Type B pancreatic cell (in vitro differentiated cells): ENCODE measurements around the gene HM13. TPM values are rescaled to one million over a fixed set of nuclear protein-coding genes. Genes with fewer than 3 reads are reported as not detected.

Experiments used
- DNase-seq: peaks from one replicate; pipeline ENCODE4 v3.0.0; 2021; ENCODE audit warnings: mixed read lengths; ENCODE audit not compliant: unreplicated experiment; ENCODE audit errors: extremely low spot score
- H3K27ac Mint-ChIP-seq: 2 replicates; pipeline ENCODE4 v1.8.0; 2021; ENCODE audit warnings: mild to moderate bottlenecking, mixed read lengths
- H3K27me3 Mint-ChIP-seq: 2 replicates; pipeline ENCODE4 v1.8.0; 2021; ENCODE audit warnings: mixed read lengths
- H3K36me3 Mint-ChIP-seq: 2 replicates; pipeline ENCODE4 v1.8.0; 2021; ENCODE audit warnings: mixed read lengths
- H3K4me1 Mint-ChIP-seq: one replicate; pipeline ENCODE4 v1.8.0; 2021; ENCODE audit warnings: mixed read lengths; ENCODE audit not compliant: unreplicated experiment
- H3K4me3 Mint-ChIP-seq: 2 replicates; pipeline ENCODE4 v1.8.0; 2021; ENCODE audit warnings: mild to moderate bottlenecking, mixed read lengths
- H3K9me3 Mint-ChIP-seq: 2 replicates; pipeline ENCODE4 v1.8.0; 2021; ENCODE audit warnings: mixed read lengths
- CTCF ChIP-seq: fragments of 200-600 bp; sonication (generic); conservative IDR thresholded peaks from 2 replicates; pipeline ENCODE4 v1.5.0; 2021; ENCODE audit warnings: antibody characterized with exemption, mild to moderate bottlenecking
- total RNA-seq: library from RNA; stranded (reverse); gene quantifications from 2 replicates; pipeline ENCODE4 v1.2.1, GENCODE V29; 2021; ENCODE audit warnings: low replicate concordance

Gene HM13
- total RNA-seq, 1 donor from 2014 or later, result 246 TPM

GRCh38 chr20:31547720-31548298 lies 33.6 kb downstream of the HM13 start:
- no peak for DNase-seq
- Mint-ChIP-seq H3K36me3 (peaks cover 38% of the 10 kb centered on the region), H3K9me3 (no peaks in the 10 kb centered on the region), H3K27me3 (no peaks in the 10 kb centered on the region), H3K4me1 (peaks cover 15% of the 10 kb centered on the region), H3K4me3 (peak overlapping the region; percentile 96), H3K27ac (peak overlapping the region; percentile 99)
- TF ChIP-seq CTCF, result no peak

DNA sequence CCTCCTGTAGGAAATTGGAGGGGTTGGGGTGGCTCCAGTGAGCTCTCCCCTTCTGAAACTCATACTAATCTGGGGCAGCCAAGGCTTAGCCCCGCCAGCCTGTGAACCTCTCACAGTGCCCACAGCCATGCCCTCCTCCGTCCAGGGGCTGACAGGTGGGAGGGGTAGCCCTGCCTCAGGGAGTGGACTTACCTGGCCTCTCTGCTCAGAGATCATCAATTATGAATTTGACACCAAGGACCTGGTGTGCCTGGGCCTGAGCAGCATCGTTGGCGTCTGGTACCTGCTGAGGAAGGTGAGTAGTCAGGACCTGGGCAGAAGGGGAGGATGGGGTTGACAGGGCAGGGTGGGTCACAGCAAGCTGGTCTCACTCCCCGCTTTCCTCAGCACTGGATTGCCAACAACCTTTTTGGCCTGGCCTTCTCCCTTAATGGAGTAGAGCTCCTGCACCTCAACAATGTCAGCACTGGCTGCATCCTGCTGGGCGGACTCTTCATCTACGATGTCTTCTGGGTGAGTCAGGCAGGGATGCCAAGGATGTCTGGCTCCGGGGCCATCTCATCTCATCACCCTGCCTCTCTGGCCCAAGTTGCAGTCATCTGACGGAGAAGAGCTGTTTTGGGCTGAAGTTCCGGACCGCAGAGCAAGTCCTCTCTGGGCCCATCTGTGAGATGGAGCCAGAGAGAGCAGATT lies 34.7 kb downstream of the HM13 start:
- Mint-ChIP-seq H3K4me1 (peaks cover 14% of the 10 kb centered on the region), H3K4me3 (peak overlapping the region; percentile 96), H3K27ac (peak overlapping the region; percentile 99), H3K36me3 (peaks cover 38% of the 10 kb centered on the region), H3K27me3 (no peaks in the 10 kb centered on the region), H3K9me3 (no peaks in the 10 kb centered on the region)
- DNase-seq, result no peak
- TF ChIP-seq CTCF, result no peak

GRCh38 chr20:31549513-31549880 lies 35.3 kb downstream of the HM13 start:
- TF ChIP-seq CTCF, result no peak
- peaks cover 8% of the 10 kb centered on the region for H3K4me1 Mint-ChIP-seq
- H3K9me3 Mint-ChIP-seq, result no peaks in the 10 kb centered on the region
- peak overlapping the region; percentile 41 for H3K27ac Mint-ChIP-seq
- DNase-seq, result no peak
- peaks cover 35% of the 10 kb centered on the region for H3K36me3 Mint-ChIP-seq
- no peaks in the 10 kb centered on the region for H3K27me3 Mint-ChIP-seq
- H3K4me3 Mint-ChIP-seq, result peak overlapping the region; percentile 36

DNA sequence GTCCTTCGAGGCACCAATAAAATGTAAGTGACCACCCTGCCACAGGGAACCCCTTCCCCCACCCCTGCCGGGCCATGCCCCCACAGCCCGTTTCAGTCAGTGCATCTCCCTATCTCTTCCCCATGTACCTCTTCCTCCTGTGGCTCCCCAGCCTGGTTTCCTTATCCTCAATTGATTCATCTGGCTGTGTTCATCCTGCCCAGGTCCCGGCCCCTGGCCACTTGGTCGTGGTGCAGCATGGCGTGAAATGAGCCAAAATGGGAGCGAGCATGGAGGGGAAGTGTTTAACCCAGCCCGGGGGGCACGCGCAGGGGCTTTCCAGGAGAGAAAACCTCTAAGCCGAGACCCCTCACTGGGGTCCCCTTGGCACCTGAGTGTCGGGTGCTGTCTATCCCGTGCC lies 35.9 kb downstream of the HM13 start:
- no peaks in the 10 kb centered on the region for H3K9me3 Mint-ChIP-seq
- H3K36me3 Mint-ChIP-seq, result peaks cover 36% of the 10 kb centered on the region
- H3K27ac Mint-ChIP-seq, result peak overlapping the region; percentile 41
- TF ChIP-seq CTCF, result no peak
- peak overlapping the region; percentile 36 for H3K4me3 Mint-ChIP-seq
- peaks cover 6% of the 10 kb centered on the region for H3K4me1 Mint-ChIP-seq
- no peak for DNase-seq
- no peaks in the 10 kb centered on the region for H3K27me3 Mint-ChIP-seq

DNA sequence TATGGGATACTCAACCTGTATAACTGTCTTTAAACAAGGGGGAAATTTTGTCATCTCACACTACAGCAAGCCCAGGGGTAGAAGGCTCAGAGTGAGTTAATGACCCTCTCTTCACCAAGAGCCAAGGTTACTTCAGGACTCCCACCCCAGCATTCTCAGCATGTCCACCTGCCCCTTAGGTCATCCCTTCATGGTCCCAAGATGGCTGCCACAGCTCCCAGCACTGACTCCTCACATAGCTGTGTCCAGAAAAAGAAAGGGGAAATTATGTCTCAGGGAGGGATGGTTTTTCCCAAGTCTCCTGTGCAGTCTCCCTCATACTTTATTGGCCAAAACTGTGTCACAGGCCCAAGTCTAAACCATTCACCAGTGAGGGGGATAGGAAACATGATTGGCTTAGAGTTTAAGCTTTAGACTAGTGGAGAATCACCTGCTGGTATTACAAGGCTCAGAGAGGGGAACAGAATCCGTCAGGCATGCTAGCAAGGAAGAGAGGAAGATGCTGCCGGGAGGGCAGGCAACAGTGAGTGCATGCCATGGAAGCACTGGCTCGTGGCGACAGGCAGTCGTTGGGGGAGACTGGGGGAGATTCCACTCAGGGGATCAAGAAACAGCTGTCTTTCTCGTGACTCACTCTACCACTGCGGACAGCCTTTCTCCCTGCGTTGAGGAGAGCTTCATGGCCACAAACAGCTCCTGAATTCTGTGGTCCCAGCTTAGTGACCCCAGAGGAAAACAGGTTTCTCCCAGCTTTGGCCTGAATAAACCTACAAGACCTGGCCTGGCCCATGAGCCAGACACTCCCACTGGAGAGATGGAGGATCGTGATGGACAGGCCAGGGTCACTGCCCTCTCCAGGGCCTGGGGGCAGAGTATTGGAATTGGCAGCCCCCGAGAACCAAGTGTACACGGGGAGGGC lies 37.2 kb downstream of the HM13 start:
- Mint-ChIP-seq H3K27ac (peak overlapping the region; percentile 25), H3K4me3 (no peak overlapping the region), H3K27me3 (no peaks in the 10 kb centered on the region), H3K4me1 (peaks cover 4% of the 10 kb centered on the region), H3K36me3 (peaks cover 39% of the 10 kb centered on the region), H3K9me3 (no peaks in the 10 kb centered on the region)
- no peak for DNase-seq
- TF ChIP-seq CTCF, result no peak
